Measurements from ENCODE around the gene MXD4. TPM values are rescaled to one million over a fixed set of nuclear protein-coding genes. Genes with fewer than 3 reads are reported as not detected.

MXD4 gene
- total and polyA plus RNA-seq, 2 of the 13 experiments (the other 11 are each of a cell fraction or from before 2014, with no cell fraction given), result 29.0 to 31.3 TPM

GRCh38 chr4:2212831-2213230 is 49.1 kb downstream of the MXD4 start:
- Histone ChIP-seq H3K4me2 (ENCODE audit: low read depth, low read length) (no peak overlapping the region), H2AFZ (ENCODE audit: low read length) (no peak overlapping the region), H3K9me3 (ENCODE audit: low read length) (no peaks in the 10 kb centered on the region), H4K20me1 (ENCODE audit: insufficient read depth, low read length) (no peaks in the 10 kb centered on the region), H3K4me3 (replicated peaks in 1 of 3; ENCODE audit: insufficient read depth in 1 of 3, low read depth in 2 of 3, low read length in 3 of 3) (no peak overlapping the region), H3K79me2 (ENCODE audit: insufficient read depth, low read length) (no peaks in the 10 kb centered on the region), H3K4me1 (ENCODE audit: insufficient read depth, low read length) (no peaks in the 10 kb centered on the region), H3K9ac (ENCODE audit: insufficient read depth, low read depth, low read length) (no peak overlapping the region), H3K36me3 (replicated peaks in 1 of 2; ENCODE audit: control insufficient read depth in 1 of 2, insufficient read depth in 2 of 2, low read length in 2 of 2) (no peaks in the 10 kb centered on the region), H3K27me3 (ENCODE audit: control insufficient read depth in 1 of 2, insufficient read depth in 2 of 2, low read length in 2 of 2) (no peaks in the 10 kb centered on the region), H3K27ac (ENCODE audit: extremely low read length, insufficient read depth, low read length) (no peak overlapping the region)
- ATAC-seq (no peak), DNase-seq (ENCODE audit: low spot score) (no peak), FAIRE-seq (no peak)
- POLR2A ChIA-PET, result no interaction called here
- no TSS peak for BruUV-seq (replicated peaks)
- WGBS (ENCODE audit: low lambda C conversion rate), result 12% methylated on average over 1 of the region's 1 CpG
- TF ChIP-seq TBL1XR1 (IDR thresholded peaks at IDR 0.05; ENCODE audit: borderline replicate concordance, low read length, partially characterized antibody), result no peak
- TF ChIP-seq FOXJ3 (CRISPR knock-in tag; IDR thresholded peaks at IDR 0.05; ENCODE audit: borderline replicate concordance), result no peak
- TF ChIP-seq NRL (CRISPR knock-in tag; IDR thresholded peaks at IDR 0.05; ENCODE audit: borderline replicate concordance), result no peak
- TF ChIP-seq CREB3 (CRISPR knock-in tag; IDR thresholded peaks at IDR 0.05), result no peak
- no peak for TF ChIP-seq RXRB (CRISPR knock-in tag; IDR thresholded peaks at IDR 0.05; ENCODE audit: borderline replicate concordance)
- TF ChIP-seq PRPF4 (IDR thresholded peaks at IDR 0.05; ENCODE audit: low read depth, low read length, poor library complexity, severe bottlenecking), result no peak
- TF ChIP-seq SOX13 (IDR thresholded peaks at IDR 0.05), result no peak
- TF ChIP-seq SOX13 (CRISPR knock-in tag; conservative IDR thresholded peaks at IDR 0.05 in 1 of 2, IDR thresholded peaks at IDR 0.05 in 1 of 2), result no peak
- TF ChIP-seq TBP (CRISPR knock-in tag; IDR thresholded peaks at IDR 0.05), result no peak
- TF ChIP-seq POLR2A (IDR thresholded peaks at IDR 0.05; ENCODE audit: insufficient read depth in 1 of 2, low read depth in 2 of 2, low read length in 2 of 2), result no peak
- TF ChIP-seq PHB2 (IDR thresholded peaks at IDR 0.05; ENCODE audit: partially characterized antibody), result no peak
- TF ChIP-seq CBX1 (IDR thresholded peaks at IDR 0.05; ENCODE audit: low read depth), result no peak
- no peak for TF ChIP-seq TEF (CRISPR knock-in tag; IDR thresholded peaks at IDR 0.05)
- TF ChIP-seq KAT2B (IDR thresholded peaks at IDR 0.05; ENCODE audit: borderline replicate concordance, low read depth, low read length), result no peak
- TF ChIP-seq ATF1 (CRISPR knock-in tag; IDR thresholded peaks at IDR 0.05), result no peak
- TF ChIP-seq MXI1 (IDR thresholded peaks at IDR 0.05; ENCODE audit: borderline replicate concordance, low read depth, low read length), result no peak
- no peak for TF ChIP-seq ATM (IDR thresholded peaks at IDR 0.05; ENCODE audit: borderline replicate concordance)
- intact Hi-C loops (cut with micrococcal nuclease; ENCODE audit: unreplicated experiment), result no loop called here
- in situ Hi-C loops (cut with HindIII; ENCODE audit: extremely low pct_ligation_motif_present, low pct_unique_long_range_greater_than_20kb), result no loop called here
- CTCF ChIA-PET (ENCODE audit: low intra/inter-chr PET ratio, low total read pairs), result no interaction called here

Measured in HepG2 (cell line).